ENCODE measurements around the gene STARD3. TPM values are rescaled to one million over a fixed set of nuclear protein-coding genes. Genes with fewer than 3 reads are reported as not detected.

The STARD3 gene
- total and polyA plus RNA-seq, 2 of the 13 experiments (the other 11 are each of a cell fraction or from before 2014, with no cell fraction given): 34.6 to 100 TPM

GRCh38 chr17:39636927-39637736 is at the start of gene STARD3 (continued):
- TF ChIP-seq NFATC3 (CRISPR knock-in tag; IDR thresholded peaks at IDR 0.05) (no peak), FOXM1 (CRISPR knock-in tag; IDR thresholded peaks at IDR 0.05) (0 out of 2 replicates have a peak, but pooled peaks have one; percentile 26), CENPX (CRISPR knock-in tag; IDR thresholded peaks at IDR 0.05) (no peak), E2F1 (CRISPR knock-in tag; IDR thresholded peaks at IDR 0.05) (peak; percentile 74), ARNT2 (CRISPR knock-in tag; IDR thresholded peaks at IDR 0.05; ENCODE audit: low read depth) (peak; percentile 91), GFI1 (CRISPR knock-in tag; IDR thresholded peaks at IDR 0.05; ENCODE audit: borderline replicate concordance) (peak; percentile 59; the same call in 1 of the 2 replicates), ZNF510 (CRISPR knock-in tag; IDR thresholded peaks at IDR 0.05; ENCODE audit: low read depth) (no peak), ZMYM3 (CRISPR knock-in tag; IDR thresholded peaks at IDR 0.05) (no peak), SP140L (CRISPR knock-in tag; IDR thresholded peaks at IDR 0.05; ENCODE audit: borderline replicate concordance) (no peak), NFYB (CRISPR knock-in tag; IDR thresholded peaks at IDR 0.05) (peak; percentile 47), FOXJ3 (CRISPR knock-in tag; IDR thresholded peaks at IDR 0.05; ENCODE audit: borderline replicate concordance) (0 out of 2 replicates have a peak, but pooled peaks have one; percentile 15), GMEB2 (CRISPR knock-in tag; IDR thresholded peaks at IDR 0.05; ENCODE audit: low read depth) (no peak), U2AF1 (optimal IDR thresholded peaks at IDR 0.05; ENCODE audit: low read depth, low read length) (no peak), PRDM15 (CRISPR knock-in tag; IDR thresholded peaks at IDR 0.05) (peak; percentile 80), CHD2 (IDR thresholded peaks at IDR 0.05; ENCODE audit: low read depth, low read length) (no peak), HCFC1 (IDR thresholded peaks at IDR 0.05; ENCODE audit: low read depth, low read length) (peak; percentile 57; the same call in 1 of the 2 replicates), ZNF549 (CRISPR knock-in tag; IDR thresholded peaks at IDR 0.05) (no peak), ZSCAN22 (CRISPR knock-in tag; IDR thresholded peaks at IDR 0.05) (peak; percentile 75), ZNF546 (CRISPR knock-in tag; conservative IDR thresholded peaks at IDR 0.05) (0 out of 2 replicates have a peak, but pooled peaks have one; percentile 48)
- TF ChIP-seq, protein P1, sequence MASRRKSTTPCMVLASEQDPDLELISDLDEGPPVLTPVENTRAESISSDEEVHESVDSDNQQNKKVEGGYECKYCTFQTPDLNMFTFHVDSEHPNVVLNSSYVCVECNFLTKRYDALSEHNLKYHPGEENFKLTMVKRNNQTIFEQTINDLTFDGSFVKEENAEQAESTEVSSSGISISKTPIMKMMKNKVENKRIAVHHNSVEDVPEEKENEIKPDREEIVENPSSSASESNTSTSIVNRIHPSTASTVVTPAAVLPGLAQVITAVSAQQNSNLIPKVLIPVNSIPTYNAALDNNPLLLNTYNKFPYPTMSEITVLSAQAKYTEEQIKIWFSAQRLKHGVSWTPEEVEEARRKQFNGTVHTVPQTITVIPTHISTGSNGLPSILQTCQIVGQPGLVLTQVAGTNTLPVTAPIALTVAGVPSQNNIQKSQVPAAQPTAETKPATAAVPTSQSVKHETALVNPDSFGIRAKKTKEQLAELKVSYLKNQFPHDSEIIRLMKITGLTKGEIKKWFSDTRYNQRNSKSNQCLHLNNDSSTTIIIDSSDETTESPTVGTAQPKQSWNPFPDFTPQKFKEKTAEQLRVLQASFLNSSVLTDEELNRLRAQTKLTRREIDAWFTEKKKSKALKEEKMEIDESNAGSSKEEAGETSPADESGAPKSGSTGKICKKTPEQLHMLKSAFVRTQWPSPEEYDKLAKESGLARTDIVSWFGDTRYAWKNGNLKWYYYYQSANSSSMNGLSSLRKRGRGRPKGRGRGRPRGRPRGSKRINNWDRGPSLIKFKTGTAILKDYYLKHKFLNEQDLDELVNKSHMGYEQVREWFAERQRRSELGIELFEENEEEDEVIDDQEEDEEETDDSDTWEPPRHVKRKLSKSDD (CRISPR knock-in tag; IDR thresholded peaks at IDR 0.05; ENCODE audit: low read depth): peak; percentile 33; the same call in 1 of the 2 replicates

Measured in HepG2 (cell line).